Adrenal gland (tissue), 12 donors: Measurements from ENCODE around the gene LIF. TPM values are rescaled to one million over a fixed set of nuclear protein-coding genes. Genes with fewer than 3 reads are reported as not detected.

Source experiments
- DNase-seq, 7 donors: peaks; one replicate each; pipeline ENCODE4 v3.0.0-alpha.2; 2019 to 2020
- H3K27ac ChIP-seq, 5 donors: fragments of 200-600 bp; sonication (generic) in 4 of 5; 1 replicate in 3 of 5; 2 replicates in 2 of 5; pipeline versions ENCODE4 v1.5.1 to v1.8.0; 2016 to 2020; ENCODE audit warnings: mild to moderate bottlenecking in 1 of 5
- H3K27me3 ChIP-seq: fragments of 200-600 bp; 2 replicates; pipeline ENCODE4 v1.8.0; 2021
- H3K36me3 ChIP-seq, 2 donors: fragments of 200-600 bp; replicated peaks in 1 of 2; 1 replicate in 1 of 2; 2 replicates in 1 of 2; pipeline versions ENCODE4 v1.5.1 to v1.8.0; 2018 to 2022
- H3K4me1 ChIP-seq, 2 donors: fragments of 200-600 bp; replicated peaks in 1 of 2; 1 replicate in 1 of 2; 2 replicates in 1 of 2; pipeline versions ENCODE4 v1.5.1 to v1.8.0; 2018 to 2021
- H3K4me3 ChIP-seq, 4 donors: fragments of 200-600 bp; sonication (generic) in 3 of 4; one replicate each; pipeline ENCODE4 v1.5.1; 2016 to 2018
- H3K9me3 ChIP-seq, 3 donors: fragments of 200-600 bp; sonication (generic) in 1 of 3; replicated peaks in 1 of 3; 1 replicate in 2 of 3; 2 replicates in 1 of 3; pipeline versions ENCODE4 v1.5.1 to v1.8.0; 2016 to 2021
- POLR2A ChIP-seq, 2 donors: fragments of 450-650 bp; IDR thresholded peaks; one replicate each; pipeline ENCODE4 v1.6.1; 2017; ENCODE audit warnings: antibody characterized with exemption in 2 of 2, mild to moderate bottlenecking in 2 of 2, moderate library complexity in 1 of 2
- WGBS, 4 donors: extraction: QIAGEN DNeasy Blood & Tissue Kit in 2 of 4; methylation state at CpG; one replicate each; pipeline versions ENCODE4 v1.1.5 to v1.1.7; 2013 to 2017; 5-methylcytosine and 5-hydroxymethylcytosine counted together
- intact Hi-C, 2 donors: fragments of 100-400 bp; cut with DNase I; formaldehyde crosslinking; loops; one replicate each; pipeline versions ENCODE4 v1.14.1 to v1.15.0; 2022 to 2023
- polyA plus RNA-seq, 3 donors: library from polyadenylated mRNA; stranded (reverse); fragments of 200-250 nt in 2 of 3; fragments of 350-450 nt in 1 of 3; fragmentation: Illumina TruSeq in 1 of 3; extraction: RNeasy Lipid Tissue Mini Kit (QIAGEN cat#74804) in 1 of 3; gene quantifications; one replicate each; pipeline ENCODE4 v1.2.3, GENCODE V29; 2013 to 2014
- total RNA-seq, 9 donors: library from RNA; depleted of rRNA in 4 of 9; stranded (reverse); fragments of >200 nt in 4 of 9; fragments of 120-200 nt in 1 of 9; fragmentation: NEBNext Ultra II Directional in 1 of 9; extraction: Animal tissue kit (Norgen Biotek cat#: 25700) in 1 of 9; gene quantifications; one replicate each; pipeline versions ENCODE4 v1.1.0 to v1.2.4, GENCODE V29; 2013 to 2023
- TF ChIP-seq, protein P1 (sequence below), 6 experiments: fragments of 450-650 bp in 4 of 6; fragments of 200-600 bp in 2 of 6; sonication (generic) in 1 of 6; IDR thresholded peaks; 1 replicate in 5 of 6; 2 replicates in 1 of 6; pipeline versions ENCODE4 v1.5.1 to v1.8.0; 2016 to 2021; ENCODE audit warnings: antibody characterized with exemption in 6 of 6, mild to moderate bottlenecking in 2 of 6, moderate library complexity in 1 of 6
- donor health status: healthy with polysubstance abuse.
- donor health status: Bipolar disorder and iron deficiency.
- donor health status: DM: yes; HTN: yes; CAD: no.
- donor health status: DM: no; HTN: no; CAD: no.
- donor health status: DM: no; HTN: no; CAD: no.
- donor health status: DM: yes; HTN: yes; CAD: no.

Gene LIF
- total and polyA plus RNA-seq, 12 donors: 0.06 to 9.3 (median 1.5) TPM

DNA sequence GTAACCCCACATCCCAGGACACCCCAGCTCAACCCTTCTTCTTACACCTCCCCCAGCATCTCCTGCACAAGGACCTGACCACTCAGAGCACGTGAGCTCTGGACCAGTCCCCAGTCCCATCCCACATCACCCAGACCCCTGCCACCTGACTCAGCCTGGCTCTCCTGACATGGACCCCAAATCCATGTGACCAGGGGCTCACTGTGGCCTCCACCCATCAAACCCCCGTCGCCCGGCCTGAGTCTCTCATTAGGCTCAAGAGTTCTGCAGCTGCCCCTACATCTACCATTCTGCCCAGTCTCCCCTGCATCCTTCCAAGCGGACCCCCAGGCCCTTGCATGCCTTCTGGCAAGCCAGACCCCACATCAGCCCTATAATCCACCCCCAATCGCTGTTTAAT lies 1.9 kb upstream of the LIF start:
- Histone ChIP-seq H3K4me3 (no peak overlapping the region), H3K27me3 (no peaks in the 10 kb centered on the region), H3K9me3 (no peaks in the 10 kb centered on the region), H3K4me1 (peaks cover 8 to 16% of the 10 kb centered on the region in 2 donors), H3K27ac (no peak overlapping the region), H3K36me3 (no peaks in the 10 kb centered on the region)
- 71 to 94% (median 78%) methylated on average over 6 of the region's 6 CpGs for WGBS, 4 donors
- no peak for DNase-seq
- intact Hi-C loops: no loop called here
- no peak for TF ChIP-seq POLR2A (IDR thresholded peaks at IDR 0.05)
- TF ChIP-seq, protein P1, sequence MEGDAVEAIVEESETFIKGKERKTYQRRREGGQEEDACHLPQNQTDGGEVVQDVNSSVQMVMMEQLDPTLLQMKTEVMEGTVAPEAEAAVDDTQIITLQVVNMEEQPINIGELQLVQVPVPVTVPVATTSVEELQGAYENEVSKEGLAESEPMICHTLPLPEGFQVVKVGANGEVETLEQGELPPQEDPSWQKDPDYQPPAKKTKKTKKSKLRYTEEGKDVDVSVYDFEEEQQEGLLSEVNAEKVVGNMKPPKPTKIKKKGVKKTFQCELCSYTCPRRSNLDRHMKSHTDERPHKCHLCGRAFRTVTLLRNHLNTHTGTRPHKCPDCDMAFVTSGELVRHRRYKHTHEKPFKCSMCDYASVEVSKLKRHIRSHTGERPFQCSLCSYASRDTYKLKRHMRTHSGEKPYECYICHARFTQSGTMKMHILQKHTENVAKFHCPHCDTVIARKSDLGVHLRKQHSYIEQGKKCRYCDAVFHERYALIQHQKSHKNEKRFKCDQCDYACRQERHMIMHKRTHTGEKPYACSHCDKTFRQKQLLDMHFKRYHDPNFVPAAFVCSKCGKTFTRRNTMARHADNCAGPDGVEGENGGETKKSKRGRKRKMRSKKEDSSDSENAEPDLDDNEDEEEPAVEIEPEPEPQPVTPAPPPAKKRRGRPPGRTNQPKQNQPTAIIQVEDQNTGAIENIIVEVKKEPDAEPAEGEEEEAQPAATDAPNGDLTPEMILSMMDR (IDR thresholded peaks at IDR 0.05): no peak

DNA sequence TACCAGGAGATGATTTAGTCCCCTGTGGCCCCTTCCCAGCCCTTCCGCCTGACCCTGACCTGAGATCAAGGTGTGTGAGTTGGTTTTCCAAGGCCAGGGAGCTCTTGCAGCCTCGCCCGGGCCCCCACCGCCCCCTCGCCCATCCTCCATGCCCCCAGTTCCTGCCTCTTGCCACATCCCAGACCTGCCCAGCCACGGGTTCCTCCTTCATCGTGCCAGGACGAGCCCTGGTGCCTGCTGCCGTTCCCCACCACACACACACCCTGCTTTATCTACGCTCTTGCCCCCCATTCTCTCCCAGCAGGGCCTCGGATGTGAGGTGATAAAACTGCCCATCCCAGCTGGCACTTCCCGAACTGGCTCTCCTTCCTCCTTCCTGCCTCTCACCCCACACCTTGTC lies 1.4 kb upstream of the LIF start:
- Histone ChIP-seq H3K9me3 (no peaks in the 10 kb centered on the region), H3K4me3 (no peak overlapping the region), H3K27ac (no peak overlapping the region), H3K27me3 (no peaks in the 10 kb centered on the region), H3K36me3 (no peaks in the 10 kb centered on the region), H3K4me1 (peaks cover 8 to 16% of the 10 kb centered on the region in 2 donors)
- DNase-seq: no peak
- WGBS, 4 donors: 64 to 84% (median 71%) methylated on average over 9 to 12 of the region's 12 CpGs
- intact Hi-C loops: no loop called here
- TF ChIP-seq, protein P1 (IDR thresholded peaks at IDR 0.05): no peak
- no peak for TF ChIP-seq POLR2A (IDR thresholded peaks at IDR 0.05)

DNA sequence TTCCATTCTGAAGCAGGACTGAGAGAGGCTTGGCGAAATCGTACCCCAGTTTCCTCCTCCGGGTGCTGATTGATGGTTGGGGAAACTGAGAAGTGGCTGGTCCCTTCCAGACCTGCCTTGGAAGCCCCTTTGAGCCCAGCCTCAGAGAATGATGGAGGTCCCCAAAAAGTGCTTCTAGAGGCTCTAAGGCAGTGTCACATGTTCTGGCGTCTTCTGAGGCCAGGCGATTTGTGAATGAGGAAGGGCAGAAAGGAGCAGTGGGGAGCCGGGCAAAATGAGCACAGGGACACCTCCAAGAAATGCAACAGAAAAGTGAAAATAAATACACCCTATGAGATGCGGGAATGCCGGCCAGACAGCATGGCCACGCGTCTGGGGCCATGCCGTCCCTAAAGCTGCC lies 1.0 kb upstream of the LIF start:
- Histone ChIP-seq H3K4me1 (peaks cover 8 to 16% of the 10 kb centered on the region in 2 donors), H3K4me3 (no peak overlapping the region), H3K27ac (no peak overlapping the region), H3K36me3 (no peaks in the 10 kb centered on the region), H3K9me3 (no peaks in the 10 kb centered on the region), H3K27me3 (no peaks in the 10 kb centered on the region)
- 83 to 91% (median 87%) methylated on average over 8 to 11 of the region's 11 CpGs for WGBS, 4 donors
- DNase-seq: no peak
- TF ChIP-seq POLR2A (IDR thresholded peaks at IDR 0.05): no peak
- TF ChIP-seq, protein P1 (IDR thresholded peaks at IDR 0.05): no peak
- intact Hi-C loops: no loop called here

DNA sequence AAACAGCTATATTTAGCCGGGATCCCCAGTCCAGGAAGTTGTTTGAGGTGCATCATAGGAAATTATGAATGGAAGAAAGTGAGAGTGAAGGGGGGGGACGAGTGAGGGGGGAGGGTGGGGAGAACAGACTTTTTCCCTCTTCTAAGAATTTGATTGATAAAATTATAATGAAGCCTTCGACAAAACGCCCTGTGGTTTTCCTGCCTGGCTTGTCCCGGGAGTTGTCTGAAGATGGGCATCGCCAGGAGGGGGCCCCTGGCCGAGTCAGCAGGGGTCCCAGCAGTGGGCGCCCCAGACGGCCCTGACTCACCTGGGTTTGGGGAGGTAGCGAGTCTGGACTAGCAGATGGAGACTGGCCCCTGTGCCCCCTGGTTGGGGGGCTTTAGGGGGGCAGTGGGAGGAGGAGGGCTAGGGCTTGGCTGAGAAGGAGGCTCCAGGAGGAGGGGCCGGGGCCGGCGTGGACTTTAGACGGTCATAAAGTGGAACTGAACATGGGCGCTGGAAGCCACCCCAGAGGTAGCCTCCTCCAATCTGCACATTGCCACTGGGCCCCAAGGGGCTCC lies 336 bp upstream of the LIF start:
- DNase-seq: no peak
- Histone ChIP-seq H3K4me3 (peak overlapping the region in 2 of 4 donors; percentile 7 to 61), H3K36me3 (no peaks in the 10 kb centered on the region), H3K4me1 (peaks cover 8 to 16% of the 10 kb centered on the region in 2 donors), H3K27ac (no peak overlapping the region), H3K9me3 (no peaks in the 10 kb centered on the region), H3K27me3 (no peaks in the 10 kb centered on the region)
- intact Hi-C loops: no loop called here
- WGBS, 4 donors: 17 to 37% (median 34%) methylated on average over 8 to 15 of the region's 15 CpGs
- TF ChIP-seq, protein P1 (IDR thresholded peaks at IDR 0.05): no peak
- TF ChIP-seq POLR2A (IDR thresholded peaks at IDR 0.05): no peak
